Measurements from ENCODE around the gene CHRD. TPM values are rescaled to one million over a fixed set of nuclear protein-coding genes. Genes with fewer than 3 reads are reported as not detected.
A peak's percentile ranks its signal among the peaks of the same experiment; 100 is the strongest.
"Not testable (repeated sequence)": the region's sequence is repeated elsewhere in the genome, so short reads cannot be mapped to it uniquely, and the experiment has no call there.

CHRD gene
- 31.3 TPM for total RNA-seq

- no peak for DNase-seq
These were observed at the start of gene CHRD for GRCh38 chr3:184379358-184380184. TSS of gene CHRD (plus strand) at chr3:184380054. CDS start at chr3:184380319, 265 bp downstream.

GRCh38 chr3:184332370-184333090 lies 47.3 kb upstream of the CHRD start:
- no peak for DNase-seq

GRCh38 chr3:184333190-184333589 lies 46.7 kb upstream of the CHRD start:
- DNase-seq = no peak

- DNase-seq = no peak
These were observed 46.2 kb upstream of the CHRD start for GRCh38 chr3:184333700-184334099.

- DNase-seq = no peak
These were observed 45.2 kb upstream of the CHRD start for GRCh38 chr3:184334470-184335158.

- no peak for DNase-seq
These were observed 44.6 kb upstream of the CHRD start for GRCh38 chr3:184335291-184335660.

- DNase-seq = peak; percentile 71
These were observed 44.0 kb upstream of the CHRD start for GRCh38 chr3:184335661-184336546.

- DNase-seq = peak; percentile 63
These were observed 43.1 kb upstream of the CHRD start for GRCh38 chr3:184336547-184337398.

GRCh38 chr3:184337399-184337714 lies 42.5 kb upstream of the CHRD start, which contains the start of gene FAM131A:
TSS of gene FAM131A (plus strand) at chr3:184337600. CDS start at chr3:184337631, 31 bp downstream.
- DNase-seq = peak; percentile 71

GRCh38 chr3:184337981-184338380 lies 41.9 kb upstream of the CHRD start:
- no peak for DNase-seq

GRCh38 chr3:184338511-184338945 lies 41.3 kb upstream of the CHRD start:
- DNase-seq = peak; percentile 69

GRCh38 chr3:184339001-184339400 lies 40.9 kb upstream of the CHRD start:
- no peak for DNase-seq

- DNase-seq = not testable (repeated sequence)
These were observed 40.3 kb upstream of the CHRD start for GRCh38 chr3:184339451-184340135.

- DNase-seq = no peak
These were observed 37.9 kb upstream of the CHRD start for GRCh38 chr3:184341925-184342324.

GRCh38 chr3:184343200-184343876 lies 36.5 kb upstream of the CHRD start:
- no peak for DNase-seq

GRCh38 chr3:184344579-184345316 lies 35.1 kb upstream of the CHRD start:
- DNase-seq = no peak

- DNase-seq = no peak
These were observed 34.3 kb upstream of the CHRD start for GRCh38 chr3:184345317-184346144.
